Hepatocyte (in vitro differentiated cells): ENCODE results near the gene GJB3. TPM values are rescaled to one million over a fixed set of nuclear protein-coding genes. Genes with fewer than 3 reads are reported as not detected.
A peak's percentile ranks its signal among the peaks of the same experiment; 100 is the strongest.

ENCODE experiments used
- DNase-seq: peaks from one replicate; pipeline ENCODE4 v3.0.0-alpha.2; 2016; ENCODE audit warnings: low spot score
- H2AFZ ChIP-seq: fragments of 200-600 bp; sonication (generic); 2 replicates; pipeline ENCODE4 v1.6.0; 2016; ENCODE audit warnings: antibody characterized with exemption, mild to moderate bottlenecking
- H3K27ac ChIP-seq: fragments of 200-600 bp; sonication (generic); 2 replicates; pipeline ENCODE4 v1.5.1; 2016; ENCODE audit warnings: mild to moderate bottlenecking
- H3K27me3 ChIP-seq: fragments of 200-600 bp; sonication (generic); 2 replicates; pipeline ENCODE4 v1.6.1; 2016
- H3K36me3 ChIP-seq: fragments of 200-600 bp; sonication (generic); replicated peaks from 2 replicates; pipeline ENCODE4 v1.5.1; 2016; ENCODE audit warnings: low read depth; ENCODE audit not compliant: insufficient read depth
- H3K4me1 ChIP-seq: fragments of 200-600 bp; sonication (generic); 2 replicates; pipeline ENCODE4 v1.5.1; 2016; ENCODE audit warnings: mild to moderate bottlenecking, moderate library complexity; ENCODE audit not compliant: insufficient read depth
- H3K4me2 ChIP-seq: fragments of 200-600 bp; sonication (generic); 2 replicates; pipeline ENCODE4 v1.6.0; 2016
- H3K4me3 ChIP-seq: fragments of 200-600 bp; sonication (generic); 2 replicates; pipeline ENCODE4 v1.5.1; 2016; ENCODE audit warnings: mild to moderate bottlenecking
- H3K79me2 ChIP-seq: fragments of 200-600 bp; sonication (generic); 2 replicates; pipeline ENCODE4 v1.6.0; 2017; ENCODE audit warnings: mild to moderate bottlenecking
- H3K9me2 ChIP-seq: fragments of 200-600 bp; sonication (generic); replicated peaks from 2 replicates; pipeline ENCODE4 v1.6.0; 2017; ENCODE audit warnings: mild to moderate bottlenecking; ENCODE audit not compliant: insufficient read depth
- H3K9me3 ChIP-seq: fragments of 200-600 bp; sonication (generic); 2 replicates; pipeline ENCODE4 v1.5.1; 2016; ENCODE audit warnings: low read depth, mild to moderate bottlenecking
- H4K20me1 ChIP-seq: fragments of 200-600 bp; sonication (generic); 2 replicates; pipeline ENCODE4 v1.6.0; 2016; ENCODE audit warnings: mild to moderate bottlenecking; ENCODE audit not compliant: insufficient read depth, poor library complexity, severe bottlenecking
- EZH2 ChIP-seq: fragments of 200-600 bp; sonication (generic); IDR thresholded peaks from 2 replicates; pipeline ENCODE4 v1.6.1; 2016; ENCODE audit warnings: antibody characterized with exemption, mild to moderate bottlenecking, borderline replicate concordance
- EZH2phosphoT487 ChIP-seq: fragments of 200-600 bp; sonication (generic); IDR thresholded peaks from one replicate; pipeline ENCODE4 v1.6.1; 2018; ENCODE audit warnings: antibody characterized with exemption, mild to moderate bottlenecking, low read depth, moderate library complexity; ENCODE audit not compliant: unreplicated experiment, severe bottlenecking
- WGBS: methylation state at CpG from one replicate; pipeline ENCODE4 v1.1.6; 2016; ENCODE audit warnings: low lambda C conversion rate; ENCODE audit errors: missing lambda C conversion rate; 5-methylcytosine and 5-hydroxymethylcytosine counted together
- polyA plus RNA-seq: library from polyadenylated mRNA; unstranded; fragments of >200 nt; fragmentation: Nextera tagmentation; extraction: Ambion mirVana; gene quantifications from 2 replicates; pipeline ENCODE4 v1.2.1, GENCODE V29; 2016
- total RNA-seq: library from RNA; depleted of rRNA; stranded (reverse); fragments of >200 nt; gene quantifications from 2 replicates; pipeline ENCODE4 v1.2.3, GENCODE V29; 2014
- TF ChIP-seq, protein P1 (sequence below): fragments of 200-600 bp; sonication (generic); IDR thresholded peaks from 2 replicates; pipeline ENCODE4 v1.5.1; 2016; ENCODE audit warnings: antibody characterized with exemption, mild to moderate bottlenecking; ENCODE audit not compliant: poor library complexity

Gene GJB3
- total and polyA plus RNA-seq, 2 experiments from 2014 or later: 2.0 to 3.2 TPM

- peaks cover 29% of the 10 kb centered on the region for H3K27me3 ChIP-seq
- no peak for DNase-seq
- H3K4me1 ChIP-seq: peaks cover 20% of the 10 kb centered on the region
- peak overlapping the region; percentile 23 for H3K4me3 ChIP-seq
- WGBS: 12% methylated on average over 9 of the region's 18 CpGs
- no peaks in the 10 kb centered on the region for H3K9me3 ChIP-seq
- no peaks in the 10 kb centered on the region for H3K9me2 ChIP-seq
- peak overlapping the region; percentile 16 for H3K27ac ChIP-seq
- peak; percentile 11 for TF ChIP-seq EZH2phosphoT487
- TF ChIP-seq, protein P1, sequence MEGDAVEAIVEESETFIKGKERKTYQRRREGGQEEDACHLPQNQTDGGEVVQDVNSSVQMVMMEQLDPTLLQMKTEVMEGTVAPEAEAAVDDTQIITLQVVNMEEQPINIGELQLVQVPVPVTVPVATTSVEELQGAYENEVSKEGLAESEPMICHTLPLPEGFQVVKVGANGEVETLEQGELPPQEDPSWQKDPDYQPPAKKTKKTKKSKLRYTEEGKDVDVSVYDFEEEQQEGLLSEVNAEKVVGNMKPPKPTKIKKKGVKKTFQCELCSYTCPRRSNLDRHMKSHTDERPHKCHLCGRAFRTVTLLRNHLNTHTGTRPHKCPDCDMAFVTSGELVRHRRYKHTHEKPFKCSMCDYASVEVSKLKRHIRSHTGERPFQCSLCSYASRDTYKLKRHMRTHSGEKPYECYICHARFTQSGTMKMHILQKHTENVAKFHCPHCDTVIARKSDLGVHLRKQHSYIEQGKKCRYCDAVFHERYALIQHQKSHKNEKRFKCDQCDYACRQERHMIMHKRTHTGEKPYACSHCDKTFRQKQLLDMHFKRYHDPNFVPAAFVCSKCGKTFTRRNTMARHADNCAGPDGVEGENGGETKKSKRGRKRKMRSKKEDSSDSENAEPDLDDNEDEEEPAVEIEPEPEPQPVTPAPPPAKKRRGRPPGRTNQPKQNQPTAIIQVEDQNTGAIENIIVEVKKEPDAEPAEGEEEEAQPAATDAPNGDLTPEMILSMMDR: no peak
- H3K36me3 ChIP-seq: no peaks in the 10 kb centered on the region
- no peak overlapping the region for H2AFZ ChIP-seq
- H4K20me1 ChIP-seq: no peaks in the 10 kb centered on the region
- peak overlapping the region; percentile 95 for H3K4me2 ChIP-seq
- H3K79me2 ChIP-seq: no peaks in the 10 kb centered on the region
Observed at GRCh38 chr1:34781844-34782391, 904 bp downstream of the GJB3 start.

DNA sequence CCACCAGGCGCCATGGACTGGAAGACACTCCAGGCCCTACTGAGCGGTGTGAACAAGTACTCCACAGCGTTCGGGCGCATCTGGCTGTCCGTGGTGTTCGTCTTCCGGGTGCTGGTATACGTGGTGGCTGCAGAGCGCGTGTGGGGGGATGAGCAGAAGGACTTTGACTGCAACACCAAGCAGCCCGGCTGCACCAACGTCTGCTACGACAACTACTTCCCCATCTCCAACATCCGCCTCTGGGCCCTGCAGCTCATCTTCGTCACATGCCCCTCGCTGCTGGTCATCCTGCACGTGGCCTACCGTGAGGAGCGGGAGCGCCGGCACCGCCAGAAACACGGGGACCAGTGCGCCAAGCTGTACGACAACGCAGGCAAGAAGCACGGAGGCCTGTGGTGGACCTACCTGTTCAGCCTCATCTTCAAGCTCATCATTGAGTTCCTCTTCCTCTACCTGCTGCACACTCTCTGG, 3.8 kb downstream of the GJB3 start:
- no peak overlapping the region for H3K27ac ChIP-seq
- WGBS: 92% methylated on average over 28 of the region's 28 CpGs
- H4K20me1 ChIP-seq: no peaks in the 10 kb centered on the region
- peaks cover 20% of the 10 kb centered on the region for H3K4me1 ChIP-seq
- no peaks in the 10 kb centered on the region for H3K9me3 ChIP-seq
- H3K4me2 ChIP-seq: no peak overlapping the region
- H2AFZ ChIP-seq: no peak overlapping the region
- H3K4me3 ChIP-seq: no peak overlapping the region
- no peaks in the 10 kb centered on the region for H3K9me2 ChIP-seq
- peaks cover 29% of the 10 kb centered on the region for H3K27me3 ChIP-seq
- no peaks in the 10 kb centered on the region for H3K79me2 ChIP-seq
- TF ChIP-seq EZH2phosphoT487 (no peak), EZH2 (no peak)
- TF ChIP-seq, protein P1: no peak
- H3K36me3 ChIP-seq: no peaks in the 10 kb centered on the region
- DNase-seq: no peak

GRCh38 chr1:34785231-34785874, 4.3 kb downstream of the GJB3 start:
- H3K27ac ChIP-seq: no peak overlapping the region
- H3K4me2 ChIP-seq: no peak overlapping the region
- peaks cover 20% of the 10 kb centered on the region for H3K4me1 ChIP-seq
- no peaks in the 10 kb centered on the region for H4K20me1 ChIP-seq
- no peaks in the 10 kb centered on the region for H3K36me3 ChIP-seq
- H3K79me2 ChIP-seq: no peaks in the 10 kb centered on the region
- no peaks in the 10 kb centered on the region for H3K9me3 ChIP-seq
- H3K9me2 ChIP-seq: no peaks in the 10 kb centered on the region
- DNase-seq: no peak
- TF ChIP-seq EZH2 (no peak), EZH2phosphoT487 (no peak)
- TF ChIP-seq, protein P1: no peak
- H2AFZ ChIP-seq: no peak overlapping the region
- WGBS: 90% methylated on average over 22 of the region's 22 CpGs
- peaks cover 27% of the 10 kb centered on the region for H3K27me3 ChIP-seq
- H3K4me3 ChIP-seq: no peak overlapping the region
